Stimulated activated naive CD8-positive, alpha-beta T cell treated with anti-CD3 and anti-CD28 coated beads, Interleukin-15, Interleukin-2, amounts not matched to agents 100 ng/mL and 50 ng/mL, for 24 hours (primary cell): ENCODE measurements around the gene C7orf25.

Experiments used
- H3K27ac Mint-ChIP-seq: one replicate; pipeline ENCODE4 v1.8.0; 2021; ENCODE audit warnings: mild to moderate bottlenecking, mixed read lengths
- H3K27me3 Mint-ChIP-seq: one replicate; pipeline ENCODE4 v1.8.0; 2021; ENCODE audit warnings: mixed read lengths
- H3K36me3 Mint-ChIP-seq: one replicate; pipeline ENCODE4 v1.8.0; 2021; ENCODE audit warnings: low read depth, mixed read lengths
- H3K4me1 Mint-ChIP-seq: one replicate; pipeline ENCODE4 v1.8.0; 2021; ENCODE audit warnings: low read depth, mixed read lengths
- H3K4me3 Mint-ChIP-seq: one replicate; pipeline ENCODE4 v1.8.0; 2021; ENCODE audit warnings: mild to moderate bottlenecking, mixed read lengths
- H3K9me3 Mint-ChIP-seq: one replicate; pipeline ENCODE4 v1.8.0; 2021; ENCODE audit warnings: mixed read lengths

The C7orf25 gene

GRCh38 chr7:42934291-42934690 lies 22.4 kb upstream of the C7orf25 start:
- Mint-ChIP-seq H3K36me3 (peaks cover 56% of the 10 kb centered on the region), H3K4me1 (peaks cover 57% of the 10 kb centered on the region)

DNA sequence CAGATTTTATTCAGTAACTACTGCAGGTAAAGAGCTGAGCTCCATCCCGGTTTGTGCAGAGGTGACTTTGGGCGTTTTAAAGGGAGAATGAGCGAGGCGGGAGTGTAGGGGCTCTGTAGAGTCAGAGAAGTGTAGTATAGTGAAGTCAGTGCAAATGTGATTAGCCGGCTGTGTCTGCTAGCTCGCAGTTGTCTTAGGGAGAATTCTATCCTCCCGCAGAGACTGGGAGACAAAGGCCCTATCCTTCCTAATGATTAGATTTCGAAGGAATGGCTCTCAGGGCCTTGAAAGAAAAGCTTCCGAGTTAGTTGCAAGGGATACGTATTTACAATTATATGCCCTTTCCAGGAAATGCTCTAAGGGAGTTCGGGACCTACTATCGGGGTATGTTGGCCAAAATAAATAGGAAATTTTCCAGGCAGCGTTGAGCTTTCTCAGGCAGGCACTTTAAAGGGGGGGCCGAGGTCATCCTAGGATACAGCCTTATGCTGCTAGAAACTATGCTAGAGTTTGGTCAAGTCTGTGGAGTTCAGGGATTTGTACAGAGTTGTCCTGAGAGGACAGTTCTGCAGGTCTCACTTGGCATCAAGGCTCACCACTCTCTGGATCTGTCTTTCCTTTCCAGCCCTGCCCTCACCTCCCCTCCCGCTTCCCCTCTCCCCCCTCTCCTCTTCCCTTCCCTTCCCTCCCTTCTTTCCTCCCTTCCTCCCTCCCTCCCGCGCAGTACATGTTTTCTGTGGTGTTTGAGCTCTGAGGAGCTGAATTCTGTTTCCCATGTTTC lies 21.1 kb upstream of the C7orf25 start:
- H3K4me3 Mint-ChIP-seq, result peak overlapping the region; percentile 100
- peaks cover 65% of the 10 kb centered on the region for H3K4me1 Mint-ChIP-seq
- H3K9me3 Mint-ChIP-seq, result no peaks in the 10 kb centered on the region
- H3K27me3 Mint-ChIP-seq, result no peaks in the 10 kb centered on the region
- peak overlapping the region; percentile 100 for H3K27ac Mint-ChIP-seq
- peaks cover 58% of the 10 kb centered on the region for H3K36me3 Mint-ChIP-seq

More at GRCh38 chr7:42934291-42934690, 22.4 kb upstream of the C7orf25 start:
- Mint-ChIP-seq H3K9me3 (no peaks in the 10 kb centered on the region), H3K4me3 (peak overlapping the region; percentile 100), H3K27me3 (no peaks in the 10 kb centered on the region), H3K27ac (peak overlapping the region; percentile 72)

- H3K4me3 Mint-ChIP-seq, result peak within 1 kb of the TSS; percentile 100
- H3K36me3 Mint-ChIP-seq, result peaks cover 58% of the 10 kb centered on the region
- no peaks in the 10 kb centered on the region for H3K9me3 Mint-ChIP-seq
- peak within 1 kb of the TSS; percentile 100 for H3K27ac Mint-ChIP-seq
- peaks cover 72% of the 10 kb centered on the region for H3K4me1 Mint-ChIP-seq
- H3K27me3 Mint-ChIP-seq, result no peaks in the 10 kb centered on the region
Measured at GRCh38 chr7:42931834-42932651, 20.2 kb upstream of the C7orf25 start, which contains the start of the genes MRPL32 and PSMA2. Gene MRPL32, plus strand, starts transcription at chr7:42932376. Its CDS starts 11 bp downstream, at chr7:42932387. Gene PSMA2, minus strand, starts transcription at chr7:42932174. Its CDS starts 16 bp downstream, at chr7:42932158.

DNA sequence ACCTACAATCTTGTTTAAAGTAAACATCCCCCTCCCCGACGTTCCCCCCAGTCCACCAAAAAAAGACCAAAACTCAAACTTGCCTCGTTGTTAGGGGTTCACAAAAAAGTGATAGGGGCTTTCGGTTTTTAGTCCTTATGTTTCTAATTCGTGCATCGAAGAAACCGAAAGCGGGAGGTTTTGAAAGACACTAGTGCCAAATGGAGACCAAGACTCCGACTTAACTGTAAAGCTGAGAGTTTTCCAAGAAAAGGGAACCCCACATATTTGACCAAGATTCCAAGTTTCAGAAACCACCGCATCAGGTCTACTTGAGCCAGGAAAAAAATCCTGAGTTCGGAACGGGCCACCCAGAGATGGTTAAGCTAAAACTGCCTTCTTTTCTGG lies 19.6 kb upstream of the C7orf25 start:
- no peaks in the 10 kb centered on the region for H3K27me3 Mint-ChIP-seq
- H3K4me3 Mint-ChIP-seq, result peak overlapping the region; percentile 100
- H3K36me3 Mint-ChIP-seq, result peaks cover 61% of the 10 kb centered on the region
- H3K9me3 Mint-ChIP-seq, result no peaks in the 10 kb centered on the region
- H3K27ac Mint-ChIP-seq, result peak overlapping the region; percentile 100
- H3K4me1 Mint-ChIP-seq, result peaks cover 77% of the 10 kb centered on the region

DNA sequence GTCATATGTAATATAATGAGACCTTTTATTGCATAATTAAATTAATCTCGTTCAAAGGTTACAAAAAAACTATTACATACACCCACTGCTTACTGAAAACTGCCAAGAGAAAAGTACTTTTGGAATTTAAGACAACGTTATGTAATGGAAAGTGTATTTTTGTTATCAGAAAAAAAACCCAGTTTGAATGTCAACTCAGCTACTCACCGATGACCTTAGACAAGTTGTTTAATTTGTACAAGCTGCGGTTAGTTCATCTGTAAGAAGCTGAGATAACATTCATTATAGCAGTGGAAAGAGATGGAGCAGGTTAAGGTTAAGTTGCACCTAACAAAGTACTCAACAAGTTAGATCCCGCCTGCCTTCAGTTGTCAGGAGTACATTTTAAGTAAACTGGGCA lies 19.0 kb upstream of the C7orf25 start:
- H3K27me3 Mint-ChIP-seq, result no peaks in the 10 kb centered on the region
- H3K4me3 Mint-ChIP-seq, result peak overlapping the region; percentile 100
- H3K27ac Mint-ChIP-seq, result peak overlapping the region; percentile 100
- H3K4me1 Mint-ChIP-seq, result peaks cover 78% of the 10 kb centered on the region
- peaks cover 62% of the 10 kb centered on the region for H3K36me3 Mint-ChIP-seq
- H3K9me3 Mint-ChIP-seq, result no peaks in the 10 kb centered on the region

DNA sequence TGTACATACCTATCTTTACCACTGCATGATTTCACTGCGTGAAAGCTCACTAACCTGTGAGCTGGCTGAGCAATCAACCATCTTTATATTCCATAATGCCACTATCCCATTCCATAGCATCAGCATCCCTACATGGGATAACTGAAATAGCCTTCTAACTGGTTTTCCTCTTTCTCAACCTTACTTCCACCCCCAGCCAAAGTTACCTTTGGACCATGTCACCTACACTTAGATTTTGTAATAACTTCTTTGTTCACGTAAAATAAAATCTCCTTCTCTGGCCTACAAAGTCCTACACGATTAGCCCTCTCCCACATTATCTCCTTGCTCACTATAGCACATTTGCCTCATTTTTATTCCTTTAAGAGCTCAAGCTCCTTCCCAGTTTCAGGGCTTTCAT lies 17.6 kb upstream of the C7orf25 start:
- peaks cover 86% of the 10 kb centered on the region for H3K4me1 Mint-ChIP-seq
- H3K4me3 Mint-ChIP-seq, result peak overlapping the region; percentile 100
- no peaks in the 10 kb centered on the region for H3K27me3 Mint-ChIP-seq
- no peaks in the 10 kb centered on the region for H3K9me3 Mint-ChIP-seq
- H3K27ac Mint-ChIP-seq, result peak overlapping the region; percentile 80
- H3K36me3 Mint-ChIP-seq, result peaks cover 64% of the 10 kb centered on the region

- Mint-ChIP-seq H3K4me1 (peaks cover 85% of the 10 kb centered on the region), H3K9me3 (no peaks in the 10 kb centered on the region), H3K36me3 (peaks cover 70% of the 10 kb centered on the region), H3K27ac (peak overlapping the region; percentile 16), H3K27me3 (no peaks in the 10 kb centered on the region), H3K4me3 (peak overlapping the region; percentile 38)
Measured at GRCh38 chr7:42928754-42929153, 16.9 kb upstream of the C7orf25 start.

DNA sequence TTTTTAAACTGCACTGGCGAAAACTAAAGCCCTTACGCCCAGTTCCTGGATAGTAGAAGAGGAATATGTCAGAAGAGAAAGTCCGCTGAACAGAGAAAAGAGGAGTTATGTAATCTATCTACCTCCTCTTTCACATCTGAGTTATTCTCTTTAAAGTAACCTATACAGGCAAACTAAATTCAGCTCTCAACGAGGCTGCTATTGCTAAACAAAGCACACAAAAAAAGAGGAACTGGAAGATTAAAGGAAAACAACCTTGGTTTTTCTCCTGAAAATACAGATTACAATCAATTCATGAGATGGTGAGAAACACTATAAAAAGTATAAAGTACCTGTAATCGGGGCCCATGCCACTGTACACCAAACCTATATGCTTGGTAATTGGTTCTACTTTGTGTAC lies 14.3 kb upstream of the C7orf25 start:
- Mint-ChIP-seq H3K27ac (no peak overlapping the region), H3K4me3 (no peak overlapping the region), H3K36me3 (peaks cover 87% of the 10 kb centered on the region), H3K27me3 (no peaks in the 10 kb centered on the region), H3K9me3 (no peaks in the 10 kb centered on the region), H3K4me1 (peaks cover 81% of the 10 kb centered on the region)

DNA sequence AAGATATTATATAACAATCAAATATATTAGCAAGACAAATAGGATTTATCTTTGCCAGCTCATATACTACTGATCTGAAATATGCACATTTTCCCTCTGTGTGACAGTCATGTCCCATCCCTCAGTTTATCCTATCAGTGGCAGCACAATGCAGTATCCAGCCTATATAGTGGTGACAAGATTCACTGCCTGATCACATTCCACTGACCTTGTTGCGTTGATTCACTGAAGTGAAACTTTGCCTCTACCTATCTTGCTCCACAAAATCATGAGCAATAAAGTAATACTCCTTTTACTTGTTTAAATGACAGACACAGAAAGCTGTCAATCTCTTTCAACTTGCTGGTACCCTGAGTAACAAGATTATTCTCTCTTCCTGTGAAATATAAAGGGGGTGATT lies 13.8 kb upstream of the C7orf25 start:
- Mint-ChIP-seq H3K4me3 (no peak overlapping the region), H3K4me1 (peaks cover 75% of the 10 kb centered on the region), H3K27me3 (no peaks in the 10 kb centered on the region), H3K36me3 (peaks cover 88% of the 10 kb centered on the region), H3K27ac (peak overlapping the region; percentile 65), H3K9me3 (no peaks in the 10 kb centered on the region)

- Mint-ChIP-seq H3K4me3 (peak overlapping the region; percentile 49), H3K27me3 (no peaks in the 10 kb centered on the region), H3K9me3 (no peaks in the 10 kb centered on the region), H3K4me1 (peaks cover 62% of the 10 kb centered on the region), H3K36me3 (peaks cover 92% of the 10 kb centered on the region), H3K27ac (peak overlapping the region; percentile 55)
Measured at GRCh38 chr7:42924223-42924838, 12.5 kb upstream of the C7orf25 start.

DNA sequence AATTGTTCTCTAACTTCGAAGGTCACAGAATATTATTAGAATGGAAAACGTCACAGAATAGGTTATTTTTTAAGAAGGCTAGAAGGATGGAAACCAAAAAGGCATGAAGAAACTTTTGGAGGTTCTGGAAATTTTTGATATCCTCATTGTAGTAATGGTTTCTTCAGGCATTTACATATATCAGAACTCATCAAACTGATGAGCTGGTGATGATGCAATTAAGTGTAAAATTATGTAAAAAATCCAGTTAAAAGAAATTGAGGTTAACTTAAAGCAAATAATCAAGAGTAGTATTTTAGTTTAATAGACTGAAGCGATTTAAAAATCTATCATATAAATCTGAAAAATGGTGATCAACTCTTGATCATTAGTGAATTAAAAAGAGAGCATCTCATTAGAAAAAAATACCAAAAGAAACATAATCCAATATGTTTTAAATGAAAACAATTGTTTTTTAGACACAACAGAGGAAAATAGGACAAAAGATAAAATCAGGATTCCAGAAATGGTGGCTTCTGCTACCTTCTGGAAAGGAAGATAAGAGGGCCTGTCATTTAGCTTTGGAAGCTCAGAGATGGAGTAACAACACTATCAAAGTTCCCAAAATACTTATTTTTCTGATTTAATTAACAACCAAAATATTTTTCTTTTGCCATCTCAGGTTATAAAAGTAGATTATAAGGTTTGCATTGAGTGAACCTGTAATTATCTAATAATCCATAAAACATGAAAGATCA lies 10.3 kb upstream of the C7orf25 start:
- H3K4me1 Mint-ChIP-seq, result peaks cover 41% of the 10 kb centered on the region
- H3K27me3 Mint-ChIP-seq, result no peaks in the 10 kb centered on the region
- no peak overlapping the region for H3K27ac Mint-ChIP-seq
- no peaks in the 10 kb centered on the region for H3K9me3 Mint-ChIP-seq
- H3K4me3 Mint-ChIP-seq, result no peak overlapping the region
- peaks cover 82% of the 10 kb centered on the region for H3K36me3 Mint-ChIP-seq

DNA sequence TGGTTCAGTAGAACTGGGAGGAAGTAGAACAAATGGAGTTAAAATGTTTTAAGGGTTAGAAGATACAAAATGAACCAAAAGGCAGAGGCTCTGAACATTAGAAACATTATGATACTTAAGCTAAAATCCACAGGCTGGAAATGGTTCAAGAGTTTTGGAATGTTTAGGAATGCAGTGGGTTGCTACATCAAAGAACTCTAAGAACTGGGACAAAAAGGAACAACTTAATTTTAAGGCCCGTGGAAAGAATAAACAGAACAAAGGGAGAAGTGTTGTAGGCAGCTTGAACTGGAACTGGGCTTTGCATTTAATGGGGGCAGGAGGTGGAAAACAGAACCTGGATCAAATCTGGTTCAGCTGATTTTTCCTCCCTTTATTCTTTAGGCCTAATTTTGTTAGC lies 3.5 kb upstream of the C7orf25 start:
- Mint-ChIP-seq H3K4me1 (peaks cover 60% of the 10 kb centered on the region), H3K27me3 (no peaks in the 10 kb centered on the region), H3K27ac (no peak overlapping the region), H3K36me3 (peaks cover 58% of the 10 kb centered on the region), H3K9me3 (no peaks in the 10 kb centered on the region), H3K4me3 (no peak overlapping the region)

DNA sequence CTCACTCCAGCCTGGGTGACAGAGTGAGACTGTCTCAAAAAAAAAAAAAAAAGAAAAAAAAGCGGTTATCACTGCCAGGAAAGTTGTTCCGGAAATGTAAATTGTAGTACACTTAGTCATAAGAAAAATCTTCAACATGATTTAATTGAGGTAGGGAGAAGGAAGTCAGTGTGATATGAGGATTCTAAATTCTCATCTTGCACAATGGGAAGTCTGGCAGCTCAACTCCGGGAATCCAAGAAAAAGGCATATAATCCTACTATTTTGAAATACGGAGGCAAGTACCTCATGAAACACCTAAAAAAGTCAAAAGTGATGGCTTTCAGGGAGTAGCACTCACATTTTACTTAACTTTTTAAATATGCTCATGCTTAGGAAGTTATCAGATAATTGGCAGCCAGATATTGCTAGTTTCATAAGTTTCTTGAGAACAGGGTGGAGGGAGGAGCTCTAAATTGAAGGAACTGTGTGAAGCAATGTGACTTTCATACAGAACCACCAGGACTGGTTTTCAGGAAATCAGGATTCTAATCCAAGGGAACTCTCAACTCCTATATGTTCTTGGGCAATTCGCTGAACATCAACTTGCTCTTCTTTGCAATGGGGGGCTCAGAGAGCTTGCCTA lies 2.7 kb upstream of the C7orf25 start:
- peak overlapping the region; percentile 92 for H3K27ac Mint-ChIP-seq
- peak overlapping the region; percentile 57 for H3K4me3 Mint-ChIP-seq
- H3K4me1 Mint-ChIP-seq, result peaks cover 69% of the 10 kb centered on the region
- no peaks in the 10 kb centered on the region for H3K9me3 Mint-ChIP-seq
- H3K27me3 Mint-ChIP-seq, result no peaks in the 10 kb centered on the region
- peaks cover 50% of the 10 kb centered on the region for H3K36me3 Mint-ChIP-seq

- H3K9me3 Mint-ChIP-seq, result no peaks in the 10 kb centered on the region
- peaks cover 74% of the 10 kb centered on the region for H3K4me1 Mint-ChIP-seq
- no peaks in the 10 kb centered on the region for H3K27me3 Mint-ChIP-seq
- peak overlapping the region; percentile 92 for H3K27ac Mint-ChIP-seq
- H3K36me3 Mint-ChIP-seq, result peaks cover 44% of the 10 kb centered on the region
- peak overlapping the region; percentile 57 for H3K4me3 Mint-ChIP-seq
Measured at GRCh38 chr7:42914009-42914408, 2.1 kb upstream of the C7orf25 start.
